GM19324 (cell line): Measurements from ENCODE around the gene COMMD9.

ENCODE experiments used
- ATAC-seq: cut with Tn5 transposase; IDR thresholded peaks from one replicate; pipeline ENCODE4 v1.9.1; 2021; ENCODE audit warnings: mild to moderate bottlenecking, moderate library complexity; ENCODE audit not compliant: unreplicated experiment, low FRiP score

Gene COMMD9

DNA sequence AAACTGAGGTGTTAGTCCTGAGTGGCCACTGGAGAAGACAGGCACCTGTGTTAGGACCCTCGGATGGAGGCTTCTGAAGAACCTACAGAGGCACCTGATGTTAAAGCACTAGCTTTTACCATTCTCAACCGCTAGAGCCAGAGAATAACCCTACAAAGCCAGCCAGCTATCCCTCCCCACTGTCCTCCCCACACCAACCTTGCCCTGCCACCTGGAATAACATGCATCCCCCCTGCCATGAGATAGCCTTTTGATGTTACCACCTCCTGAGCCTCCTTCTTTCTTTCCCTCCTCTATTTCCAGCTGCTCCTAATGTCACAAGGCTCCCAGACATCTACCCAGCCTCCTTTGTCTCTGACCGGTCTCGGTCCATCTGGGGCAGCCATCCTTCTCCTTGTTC, 28.1 kb downstream of the COMMD9 start:
- ATAC-seq, result no peak

DNA sequence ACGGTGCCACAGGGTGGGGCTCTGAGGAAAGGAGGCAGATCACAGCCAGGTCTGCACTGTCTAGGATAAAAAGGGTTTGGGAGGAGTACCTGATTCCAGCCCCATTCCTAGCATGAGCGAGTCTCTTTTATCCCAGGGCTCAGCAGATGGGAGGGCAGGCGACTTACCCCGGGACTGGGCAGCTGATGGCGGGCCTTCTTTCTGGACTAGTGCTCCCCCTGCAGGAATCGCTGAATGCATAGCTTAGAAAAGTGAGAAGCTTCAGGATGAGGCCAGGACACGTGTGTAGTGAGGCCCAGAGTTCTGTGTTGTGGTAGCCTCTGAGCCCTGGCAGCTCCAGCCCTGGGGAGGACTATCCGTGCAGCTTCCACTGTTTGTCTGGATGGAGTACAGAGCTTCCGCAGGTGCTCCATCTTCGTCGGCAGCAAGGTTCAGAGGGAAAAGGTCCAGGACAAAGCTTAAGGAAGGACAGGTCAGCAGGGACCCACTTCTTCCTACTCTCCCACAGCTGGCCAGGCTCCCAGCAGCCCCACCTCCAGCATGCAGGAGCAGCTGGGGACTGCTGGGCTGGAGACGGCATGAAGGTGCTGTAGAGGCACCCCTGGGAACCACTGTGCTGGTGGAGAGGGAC, 30.4 kb downstream of the COMMD9 start:
- ATAC-seq, result no peak

- no peak for ATAC-seq
Measured at GRCh38 chr11:36257351-36257750, 31.9 kb downstream of the COMMD9 start.

- no peak for ATAC-seq
Measured at GRCh38 chr11:36254713-36255112, 34.5 kb downstream of the COMMD9 start.

DNA sequence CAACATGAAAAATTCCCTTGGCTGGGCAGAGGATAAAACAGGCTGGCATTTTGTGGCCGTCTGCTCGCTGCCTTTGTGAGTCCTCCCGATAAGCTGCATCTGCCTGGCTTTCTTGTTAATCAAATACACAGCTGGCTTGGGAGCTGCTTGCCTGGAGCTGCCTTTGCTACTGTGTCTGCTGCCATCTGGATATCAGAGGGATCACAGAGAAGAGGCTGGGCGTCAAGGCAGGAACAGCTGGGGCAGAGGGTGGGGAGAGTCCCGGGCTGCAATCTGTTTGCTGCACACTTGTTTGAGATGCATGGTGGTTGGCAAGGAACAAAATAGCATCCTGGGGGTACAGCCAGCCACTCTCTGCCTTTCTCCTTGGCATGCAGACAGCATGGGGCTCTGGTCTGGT, 36.0 kb downstream of the COMMD9 start:
- ATAC-seq, result no peak

DNA sequence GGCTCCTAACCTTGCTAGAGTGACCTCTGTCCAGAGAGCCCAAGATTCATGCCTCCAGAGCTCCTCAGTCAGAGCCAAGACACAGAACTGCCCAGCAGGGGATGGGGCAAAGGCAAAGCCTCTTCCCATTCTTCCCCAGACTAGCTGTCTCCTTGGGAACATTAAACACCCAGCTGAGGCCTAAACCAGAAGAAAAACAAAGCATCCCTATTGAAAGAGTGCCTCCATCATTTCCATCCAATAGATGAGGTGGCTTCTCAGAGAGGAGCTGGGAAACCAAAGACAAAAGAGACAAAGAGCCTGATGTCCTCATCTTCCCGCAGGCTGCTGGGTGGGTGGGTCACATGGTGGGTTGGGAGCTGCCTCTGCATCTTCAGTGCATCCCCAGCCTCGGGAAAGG, 37.4 kb downstream of the COMMD9 start:
- no peak for ATAC-seq

DNA sequence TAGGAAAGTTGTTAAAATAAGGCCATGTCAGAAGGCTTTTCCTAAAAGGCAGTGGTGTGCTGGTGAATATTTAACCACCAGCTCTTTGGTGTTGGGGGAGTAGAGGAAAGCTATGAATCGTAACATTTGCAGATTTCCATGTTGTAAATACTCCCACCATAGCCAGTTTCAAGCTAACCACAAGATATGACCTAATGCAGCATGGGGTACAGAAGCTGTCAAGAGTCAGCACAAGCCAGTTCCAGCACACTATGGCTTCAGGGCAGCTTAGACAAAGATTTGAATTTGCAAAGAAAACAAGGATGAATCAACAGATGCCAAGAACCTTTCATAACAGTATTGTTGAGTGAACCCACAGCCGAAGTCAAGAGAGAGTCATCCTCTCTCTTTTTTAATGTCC, 40.0 kb downstream of the COMMD9 start:
- no peak for ATAC-seq

DNA sequence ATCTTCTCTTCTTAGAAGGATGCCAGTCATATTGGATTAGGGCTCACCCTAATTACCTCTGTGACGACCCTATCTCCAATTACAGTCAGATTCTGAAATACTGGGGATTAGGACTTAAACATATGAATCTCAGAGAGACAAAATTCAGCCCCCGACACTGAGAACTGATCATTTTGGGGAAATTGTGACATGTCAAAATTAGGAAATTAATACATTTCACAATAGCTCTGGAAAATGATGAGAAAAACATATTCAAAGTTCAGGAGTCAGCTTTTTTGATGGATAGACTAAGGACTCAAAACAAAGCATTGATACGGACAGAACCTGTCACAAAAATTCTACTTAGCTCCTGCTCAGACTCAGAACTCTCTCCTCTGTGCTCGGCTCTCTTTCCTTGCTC, 40.8 kb downstream of the COMMD9 start:
- no peak for ATAC-seq

DNA sequence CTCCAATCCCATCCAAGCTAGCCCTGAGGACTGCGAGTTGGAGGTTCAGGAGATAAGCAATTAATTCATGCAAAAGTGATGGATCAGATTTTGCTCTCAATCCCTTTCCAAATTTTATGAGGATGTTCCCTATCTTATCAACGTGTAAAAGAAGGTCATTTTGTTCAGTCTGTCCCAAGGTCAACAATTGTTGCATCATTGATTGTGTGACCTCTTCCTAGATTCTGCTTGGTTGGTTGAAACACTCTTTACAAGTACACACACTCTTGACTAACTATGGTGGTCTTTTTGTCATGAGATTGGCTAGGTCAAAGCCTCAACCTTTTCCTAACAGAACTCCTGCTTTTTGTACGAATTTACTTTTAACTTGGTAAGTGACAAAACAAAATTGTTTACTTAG, 41.7 kb downstream of the COMMD9 start:
- ATAC-seq, result no peak

DNA sequence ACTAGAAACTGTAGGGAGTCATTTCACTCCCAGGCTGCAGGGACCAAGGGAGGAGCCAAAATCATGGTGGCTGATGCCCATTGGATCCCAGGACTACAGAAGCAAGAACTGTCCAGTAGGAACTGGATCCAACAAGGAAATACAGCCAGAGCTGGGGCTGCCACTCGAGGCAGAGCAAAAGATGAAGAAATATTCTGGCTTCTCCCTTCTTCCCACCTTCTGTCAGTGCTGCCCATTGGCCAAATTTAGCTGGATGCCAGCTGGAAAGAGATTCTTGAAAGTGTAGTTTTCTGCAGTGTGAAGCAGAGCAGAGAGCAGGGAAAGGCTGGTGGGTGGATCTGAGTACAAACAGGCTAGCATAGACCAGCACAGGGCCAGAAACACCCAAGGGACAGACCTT, 45.6 kb downstream of the COMMD9 start:
- no peak for ATAC-seq

- no peak for ATAC-seq
Measured at GRCh38 chr11:36241497-36241896, 47.7 kb downstream of the COMMD9 start.

DNA sequence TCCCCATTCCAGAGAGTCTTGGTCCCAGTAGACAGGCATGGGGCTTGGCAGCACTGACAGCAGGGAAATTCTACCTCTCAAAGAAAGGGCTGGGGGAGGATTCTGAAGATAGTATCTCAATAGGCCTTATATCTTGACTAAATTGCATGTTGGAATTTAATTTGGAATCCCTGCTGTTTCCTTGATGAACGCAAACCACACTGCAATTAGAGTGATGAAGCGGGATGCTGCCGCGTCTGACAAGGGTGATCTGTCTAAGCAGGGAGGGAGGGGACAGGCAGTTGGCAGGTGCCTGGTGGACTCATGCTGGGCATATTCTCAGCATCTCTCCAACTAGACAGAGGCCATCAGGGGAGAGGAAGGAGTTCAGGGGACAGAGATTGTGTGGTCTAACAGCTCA, 48.4 kb downstream of the COMMD9 start:
- no peak for ATAC-seq

GRCh38 chr11:36240173-36240572, 49.1 kb downstream of the COMMD9 start:
- no peak for ATAC-seq

DNA sequence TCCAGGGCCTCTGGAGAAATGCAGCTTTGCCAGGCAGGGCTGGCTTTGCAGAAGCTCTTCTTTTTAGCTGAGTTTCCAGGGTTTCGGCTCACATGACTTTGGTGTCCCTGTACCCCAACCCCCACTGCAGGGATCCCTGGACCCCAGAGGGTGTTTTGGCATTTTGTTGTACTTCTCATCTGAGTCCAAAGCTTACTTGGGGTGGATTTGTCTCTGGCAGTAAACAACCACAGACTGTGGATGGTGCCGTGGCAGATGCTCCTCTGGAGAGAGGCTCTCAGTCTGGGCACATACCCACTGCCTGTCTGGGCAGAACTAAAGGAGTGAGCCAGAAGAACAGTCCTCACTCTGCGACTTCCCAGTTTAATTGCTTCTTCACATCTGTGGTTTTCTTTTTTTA, 49.6 kb downstream of the COMMD9 start:
- ATAC-seq, result no peak

- no peak for ATAC-seq
Measured at GRCh38 chr11:36238881-36239280, 50.3 kb downstream of the COMMD9 start.

DNA sequence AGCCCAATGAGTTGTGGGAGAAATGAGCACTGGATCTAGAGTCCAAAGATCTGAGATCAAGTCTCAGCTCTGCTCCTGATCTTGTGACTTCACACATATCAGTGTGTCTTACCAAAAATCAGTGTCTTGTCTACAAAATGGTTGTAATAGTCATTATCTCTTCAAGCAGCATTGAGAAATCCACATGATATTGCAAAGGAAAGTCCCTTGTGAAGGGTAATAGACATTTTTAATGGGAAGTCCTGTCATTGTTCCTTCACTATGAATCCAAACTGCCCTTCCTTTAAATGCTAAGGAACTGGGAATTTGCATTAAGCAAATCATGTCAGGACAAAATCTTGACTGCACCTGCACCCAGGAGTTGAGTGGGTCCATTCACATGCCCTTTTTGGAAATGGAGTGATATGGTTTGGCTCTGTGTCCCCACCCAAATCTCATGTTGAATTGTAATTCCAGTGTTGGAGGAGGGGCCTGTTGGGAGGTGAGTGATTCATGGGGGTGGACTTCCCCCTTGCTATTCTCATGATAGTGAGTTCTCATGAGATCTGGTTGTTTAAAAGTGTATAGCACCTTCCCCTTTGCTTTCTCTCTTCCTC, 51.1 kb downstream of the COMMD9 start:
- ATAC-seq, result no peak

DNA sequence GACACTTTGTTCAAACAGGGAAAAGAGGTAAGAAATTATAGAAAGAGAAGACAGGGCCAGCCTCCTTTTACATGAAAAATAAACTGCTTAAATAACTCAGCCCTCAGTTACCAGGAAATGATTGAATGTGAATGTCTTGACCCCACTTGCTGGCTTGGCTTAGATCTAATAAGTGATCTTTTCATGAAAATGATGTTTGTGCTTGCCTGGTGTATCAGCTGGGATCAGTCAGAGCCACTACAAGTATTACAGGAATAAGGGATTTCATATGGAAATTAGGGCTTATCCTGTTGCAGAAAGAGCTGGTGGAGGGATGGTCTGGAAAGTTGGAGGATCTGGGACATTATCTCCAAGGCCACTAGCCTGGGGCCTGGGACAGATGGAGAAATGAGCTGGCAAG, 51.8 kb downstream of the COMMD9 start:
- ATAC-seq, result no peak

GRCh38 chr11:36235750-36236149, 53.5 kb downstream of the COMMD9 start:
- no peak for ATAC-seq

GRCh38 chr11:36234825-36235224, 54.4 kb downstream of the COMMD9 start:
- ATAC-seq, result no peak

DNA sequence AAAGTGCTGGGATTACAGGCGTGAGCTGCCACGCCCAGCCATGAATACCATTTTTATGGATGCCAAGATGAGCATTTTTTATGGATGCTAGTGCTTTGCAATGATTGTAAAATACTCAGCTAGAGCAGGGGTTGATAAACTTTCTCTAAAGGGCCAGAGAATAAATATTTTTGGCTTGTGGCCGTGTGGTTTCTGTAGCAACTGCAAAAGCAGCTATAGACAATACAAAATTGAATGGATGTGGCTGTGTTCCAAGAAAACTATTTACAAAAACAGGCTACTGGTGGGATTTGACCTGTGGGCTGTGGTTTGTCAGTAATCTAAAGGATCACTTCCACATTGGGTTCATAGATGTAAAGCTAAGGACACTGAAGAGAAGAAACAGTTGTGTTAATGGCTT, 56.0 kb downstream of the COMMD9 start:
- no peak for ATAC-seq

- no peak for ATAC-seq
Measured at GRCh38 chr11:36230779-36231699, 58.2 kb downstream of the COMMD9 start.
